GM12801 (cell line): ENCODE data around the gene SFXN2.

Source experiments
- CTCF ChIP-seq: IDR thresholded peaks from one replicate; pipeline ENCODE4 v1.5.1; 2011; ENCODE audit warnings: control low read depth; ENCODE audit not compliant: insufficient read length; ENCODE audit errors: extremely low read depth

SFXN2 gene

GRCh38 chr10:102785818-102786217 lies 71.4 kb downstream of the SFXN2 start:
- TF ChIP-seq CTCF, result no peak

- TF ChIP-seq CTCF, result no peak
These were observed 77.4 kb downstream of the SFXN2 start for GRCh38 chr10:102791754-102792395.
